IMR-90 (cell line): ENCODE data around the gene CTSL. TPM values are rescaled to one million over a fixed set of nuclear protein-coding genes. Genes with fewer than 3 reads are reported as not detected.

Experiments used
- ATAC-seq: fragments of 200-7000 bp; cut with Tn5 transposase; 2 replicates; pipeline ENCODE4 v1.9.1; 2020; ENCODE audit warnings: low read depth, mild to moderate bottlenecking, moderate library complexity
- BruUV-seq: library from RNA; stranded (reverse); fragments of 400-500 nt; replicated peaks from 2 replicates; lab custom pipeline; 2021; lab: Mats Ljungman, UMichigan
- CTCF ChIA-PET: fragments of 300-600 bp; formaldehyde crosslinking; extraction: SDS; loops from one replicate; lab custom pipeline; 2021; ENCODE audit warnings: antibody characterized with exemption; lab: Yijun Ruan, JAX
- POLR2A ChIA-PET: fragments of 300-600 bp; sonication (Branson Sonifier 250); formaldehyde crosslinking; loops from one replicate; lab custom pipeline; 2022; ENCODE audit warnings: antibody characterized with exemption; ENCODE audit not compliant: unreplicated experiment; lab: Charles Lee
- DNase-seq: peaks from one replicate; pipeline ENCODE4 v3.0.0; 2013
- H2AFZ ChIP-seq: replicated peaks from 2 replicates; pipeline ENCODE3; 2013; ENCODE audit warnings: low read length, mild to moderate bottlenecking; ENCODE audit not compliant: poor library complexity
- H2AK5ac ChIP-seq: 2 replicates; pipeline ENCODE4 v1.6.1; 2013; ENCODE audit warnings: low read depth, low read length, inconsistent platforms
- H2AK9ac ChIP-seq: replicated peaks from 2 replicates; pipeline ENCODE3; 2013; ENCODE audit warnings: mild to moderate bottlenecking, low read depth, low read length, moderate library complexity; ENCODE audit not compliant: poor library complexity
- H2BK120ac ChIP-seq: 2 replicates; pipeline ENCODE4 v1.6.1; 2013; ENCODE audit warnings: low read depth, low read length, inconsistent platforms
- H2BK15ac ChIP-seq: 3 replicates; pipeline ENCODE4 v1.6.1; 2013; ENCODE audit warnings: low read depth, low read length, inconsistent platforms
- H2BK20ac ChIP-seq: 2 replicates; pipeline ENCODE4 v1.6.1; 2013; ENCODE audit warnings: low read depth, mild to moderate bottlenecking, inconsistent platforms, low read length, moderate library complexity
- H2BK5ac ChIP-seq: 2 replicates; pipeline ENCODE4 v1.6.1; 2013; ENCODE audit warnings: mild to moderate bottlenecking, low read depth, low read length, inconsistent platforms; ENCODE audit not compliant: poor library complexity, severe bottlenecking
- H3K14ac ChIP-seq: replicated peaks from 2 replicates; pipeline ENCODE4 v1.6.1; 2013; ENCODE audit warnings: low read depth, low read length, inconsistent platforms
- H3K18ac ChIP-seq: 2 replicates; pipeline ENCODE4 v1.6.1; 2013; ENCODE audit warnings: low read depth, low read length, control low read depth
- H3K23ac ChIP-seq: 2 replicates; pipeline ENCODE4 v1.6.1; 2013; ENCODE audit warnings: low read depth, low read length, inconsistent platforms
- H3K27ac ChIP-seq: 2 replicates; pipeline ENCODE4 v1.5.1; 2013; ENCODE audit warnings: mild to moderate bottlenecking, control low read depth, low read length; ENCODE audit not compliant: insufficient read depth
- H3K27me3 ChIP-seq: 2 replicates; pipeline ENCODE4 v1.6.1; 2013; ENCODE audit warnings: low read length; ENCODE audit not compliant: control insufficient read depth, insufficient read depth
- H3K36me3 ChIP-seq: 2 replicates; pipeline ENCODE4 v1.6.1; 2013; ENCODE audit warnings: low read length, mixed read lengths; ENCODE audit not compliant: control insufficient read depth, insufficient read depth
- H3K4ac ChIP-seq: 2 replicates; pipeline ENCODE4 v1.6.1; 2013; ENCODE audit warnings: low read depth, low read length, inconsistent platforms
- H3K4me1 ChIP-seq: 2 replicates; pipeline ENCODE4 v1.6.1; 2013; ENCODE audit warnings: low read length, mixed read lengths; ENCODE audit not compliant: control insufficient read depth, insufficient read depth
- H3K4me2 ChIP-seq: 2 replicates; pipeline ENCODE4 v1.6.1; 2013; ENCODE audit warnings: low read depth, mild to moderate bottlenecking, control low read depth, low read length, moderate library complexity
- H3K4me3 ChIP-seq: 2 replicates; pipeline ENCODE4 v1.5.1; 2013; ENCODE audit warnings: low read depth, mild to moderate bottlenecking, control low read depth, low read length, moderate library complexity; ENCODE audit not compliant: insufficient read depth
- H3K56ac ChIP-seq: 2 replicates; pipeline ENCODE4 v1.6.1; 2013; ENCODE audit warnings: low read length, inconsistent platforms; ENCODE audit not compliant: insufficient read depth; ENCODE audit errors: extremely low read depth
- H3K79me1 ChIP-seq, 2 experiments: 2 replicates each; pipeline ENCODE4 v1.6.1; 2013; ENCODE audit warnings: low read length in 2 of 2, inconsistent platforms in 1 of 2, low read depth in 1 of 2
- H3K9ac ChIP-seq: 2 replicates; pipeline ENCODE4 v1.6.1; 2013; ENCODE audit warnings: low read depth, low read length, control low read depth
- H3K9me1 ChIP-seq: 2 replicates; pipeline ENCODE4 v1.6.1; 2013; ENCODE audit warnings: low read length, inconsistent platforms; ENCODE audit not compliant: insufficient read depth
- H3K9me3 ChIP-seq: 2 replicates; pipeline ENCODE4 v1.6.1; 2013; ENCODE audit warnings: low read length; ENCODE audit not compliant: control insufficient read depth, insufficient read depth
- H4K20me1 ChIP-seq: 2 replicates; pipeline ENCODE4 v1.6.1; 2013; ENCODE audit warnings: low read length, inconsistent platforms; ENCODE audit not compliant: insufficient read depth
- H4K5ac ChIP-seq: 2 replicates; pipeline ENCODE4 v1.6.1; 2013; ENCODE audit warnings: mild to moderate bottlenecking, low read depth, low read length, control low read depth
- H4K8ac ChIP-seq, 2 experiments: 2 replicates each; pipeline ENCODE4 v1.6.1; 2013; ENCODE audit warnings: low read depth in 2 of 2, low read length in 2 of 2, control low read depth in 1 of 2, inconsistent platforms in 1 of 2
- H4K91ac ChIP-seq: 2 replicates; pipeline ENCODE4 v1.6.1; 2013; ENCODE audit warnings: low read depth, low read length, inconsistent platforms; ENCODE audit not compliant: insufficient read depth
- MXI1 ChIP-seq: IDR thresholded peaks from 2 replicates; pipeline ENCODE4 v1.6.1; 2012; ENCODE audit warnings: low read depth, mild to moderate bottlenecking, low read length, moderate library complexity, borderline replicate concordance
- NFE2L2 ChIP-seq: fragments of 150-350 bp; IDR thresholded peaks from 2 replicates; pipeline ENCODE4 v1.6.1; 2016; ENCODE audit warnings: low read depth, mild to moderate bottlenecking, low read length
- RAD21 ChIP-seq: IDR thresholded peaks from 2 replicates; pipeline ENCODE4 v1.6.1; 2012; ENCODE audit warnings: low read length, improper control_type of control experiment
- WGBS, 2 experiments: methylation state at CpG; one replicate each; pipeline versions ENCODE4 v1.1.5 to v1.1.7; 2013; ENCODE audit warnings: missing lambda C conversion rate in 2 of 2; ENCODE audit not compliant: insufficient read length in 1 of 2; ENCODE audit errors: extremely low coverage in 2 of 2; 5-methylcytosine and 5-hydroxymethylcytosine counted together
- dilution Hi-C: fragments of 300-500 bp; cut with HindIII; formaldehyde crosslinking; loops from one replicate; pipeline ENCODE4 v1.14.3; 2018; ENCODE audit warnings: low sequenced_read_pairs; ENCODE audit not compliant: unreplicated experiment
- in situ Hi-C: fragments of 300-500 bp; cut with MboI; formaldehyde crosslinking; loops from 3 replicates; pipeline ENCODE4 v1.14.3; 2019; ENCODE audit warnings: low sequenced_read_pairs, inconsistent platforms, mixed read lengths
- intact Hi-C: fragments of 100-400 bp; cut with micrococcal nuclease; formaldehyde crosslinking; loops from 2 replicates; pipeline ENCODE4 v1.10.0; 2022
- polyA plus RNA-seq, 3 experiments: library from polyadenylated mRNA; depleted of rRNA; stranded (reverse); fragments of >200 nt; gene quantifications; 2 replicates each; pipeline ENCODE4 v1.2.3, GENCODE V29; 2012; ENCODE audit warnings: low replicate concordance in 1 of 3
- total RNA-seq: library from RNA; depleted of rRNA; stranded (reverse); fragments of >200 nt; gene quantifications from 2 replicates; pipeline ENCODE4 v1.2.3, GENCODE V29; 2012

The CTSL gene
- total and polyA plus RNA-seq, 2 of the 4 experiments (the other 2 are of a cell fraction), result 57.0 to 112 TPM

- no peak overlapping the region for H4K91ac ChIP-seq
- ATAC-seq, result no peak
- no peak overlapping the region for H3K23ac ChIP-seq
- H3K79me1 ChIP-seq, result no peaks in the 10 kb centered on the region
- ChIA-PET POLR2A (no interaction called here), CTCF (no interaction called here)
- H2BK5ac ChIP-seq, result no peak overlapping the region
- H4K20me1 ChIP-seq, result no peaks in the 10 kb centered on the region
- H3K9me3 ChIP-seq, result peaks cover 2% of the 10 kb centered on the region; the same call in 1 of the 2 replicates
- dilution Hi-C loops (no loop called here), intact Hi-C loops (no loop called here), in situ Hi-C loops (no loop called here)
- no peaks in the 10 kb centered on the region; the same call in 1 of the 2 replicates for H3K27me3 ChIP-seq
- H3K4me3 ChIP-seq, result no peak overlapping the region
- DNase-seq, result no peak
- no peaks in the 10 kb centered on the region for H3K36me3 ChIP-seq
- no CpG with 5 or more reads among the region's 5 CpGs for WGBS, 2 experiments
- no peak overlapping the region for H3K27ac ChIP-seq
- peaks cover 5% of the 10 kb centered on the region; the same call in 1 of the 2 replicates for H3K9me1 ChIP-seq
- no peak overlapping the region for H2BK15ac ChIP-seq
- H3K56ac ChIP-seq, result no peak overlapping the region
- H2BK20ac ChIP-seq, result no peak overlapping the region
- H2BK120ac ChIP-seq, result no peak overlapping the region
- no peak overlapping the region for H3K9ac ChIP-seq
- H3K4me1 ChIP-seq, result no peaks in the 10 kb centered on the region
- peak overlapping the region; percentile 6; the same call in 1 of the 2 replicates for H3K4me2 ChIP-seq
- no peak overlapping the region for H2AK9ac ChIP-seq
- no peak overlapping the region for H2AK5ac ChIP-seq
- no peak overlapping the region for H4K5ac ChIP-seq
- no peak overlapping the region for H3K4ac ChIP-seq
- H2AFZ ChIP-seq, result peak overlapping the region; percentile 64
- no peak overlapping the region for H3K14ac ChIP-seq
- no peak overlapping the region for H3K18ac ChIP-seq
- BruUV-seq, result no TSS peak
- TF ChIP-seq RAD21 (no peak), NFE2L2 (no peak), MXI1 (no peak)
- H4K8ac ChIP-seq, result no peak overlapping the region
These were observed 16.0 kb downstream of the CTSL start for GRCh38 chr9:87741891-87742290.
